NCI-H526 (cell line): ENCODE results near the gene ZNF302.
"Not testable (repeated sequence)": the region's sequence is repeated elsewhere in the genome, so short reads cannot be mapped to it uniquely, and the experiment has no call there.

Experiments used
- DNase-seq, 2 experiments: peaks; one replicate each; lab custom pipeline; 2025; lab: John Stamatoyannopoulos, UW

The ZNF302 gene

DNA sequence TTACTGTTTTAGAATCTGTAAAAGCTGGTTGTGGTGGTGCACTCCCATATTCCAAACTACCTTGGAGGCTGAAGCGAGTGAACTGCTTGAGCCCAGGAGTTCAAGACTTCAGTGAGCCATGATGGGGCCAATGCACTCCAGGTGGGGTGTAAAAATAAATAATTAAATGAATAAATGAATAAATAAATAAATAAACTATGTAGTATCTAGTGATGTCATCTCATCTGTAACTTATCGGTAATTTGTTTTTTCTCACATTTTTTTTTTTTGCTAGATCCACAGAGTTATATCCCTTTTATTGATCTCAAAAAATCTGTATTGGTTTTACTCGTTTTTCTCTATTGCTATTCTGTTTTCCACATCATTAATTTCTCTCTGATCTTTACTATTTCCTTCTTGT is 5.5 kb upstream of the ZNF302 start:
- DNase-seq, result no peak

DNA sequence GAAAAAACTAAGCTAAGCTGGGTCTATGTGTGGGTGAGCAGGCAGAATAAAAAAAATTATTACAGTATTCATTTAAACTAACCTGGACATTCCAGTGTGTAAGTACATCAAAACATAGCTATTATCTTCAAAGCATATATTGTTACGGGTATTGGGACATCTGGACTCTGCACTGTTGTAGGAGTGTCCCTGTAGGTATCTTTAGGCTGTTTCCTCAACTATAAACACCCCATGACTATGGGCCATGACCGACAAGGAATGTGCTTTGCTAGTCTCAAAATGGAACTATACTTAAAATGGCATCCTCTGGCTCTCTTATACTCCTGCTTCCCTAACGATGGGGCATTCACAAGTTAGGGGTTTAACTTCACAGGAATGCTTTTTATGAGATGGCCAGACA is 3.9 kb upstream of the ZNF302 start:
- no peak for DNase-seq

DNA sequence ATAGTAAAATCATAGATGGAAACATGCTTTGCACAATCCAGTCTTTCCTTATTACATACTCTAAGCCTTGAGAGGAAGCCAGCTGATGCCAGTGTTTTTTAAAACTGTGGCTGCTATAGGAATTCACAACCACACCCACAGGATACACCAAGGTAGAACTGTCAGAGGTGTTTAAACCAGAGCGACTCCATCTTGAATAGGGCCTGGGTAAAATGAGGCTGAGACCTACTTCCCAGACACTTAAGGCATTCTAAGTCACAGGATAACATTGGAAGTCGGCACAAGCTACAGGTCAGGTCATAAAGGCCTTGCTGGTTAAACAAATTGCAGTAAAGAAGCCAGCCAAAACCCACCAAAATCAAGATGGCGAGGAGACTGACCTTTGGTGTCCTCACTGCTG is 2.2 kb upstream of the ZNF302 start:
- no peak for DNase-seq

DNA sequence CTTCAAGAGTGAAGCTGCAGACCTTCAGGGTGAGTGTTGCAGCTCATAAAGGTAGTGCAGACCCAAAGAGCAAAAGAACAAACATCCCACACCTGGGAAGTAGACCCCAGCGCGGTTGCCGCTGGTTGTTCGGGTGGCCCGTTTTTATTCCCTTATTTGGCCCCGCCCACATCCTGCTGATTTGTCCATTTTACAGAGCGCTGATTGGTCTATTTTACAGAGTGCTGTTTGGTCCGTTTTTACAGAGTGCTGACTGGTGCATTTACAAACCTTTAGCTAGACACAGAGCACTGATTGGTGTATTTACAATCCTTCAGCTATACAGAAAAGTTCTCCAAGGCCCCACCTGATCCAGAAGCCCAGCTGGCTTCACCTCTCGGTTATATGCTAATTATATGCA is 1.6 kb upstream of the ZNF302 start:
- no peak for DNase-seq

DNA sequence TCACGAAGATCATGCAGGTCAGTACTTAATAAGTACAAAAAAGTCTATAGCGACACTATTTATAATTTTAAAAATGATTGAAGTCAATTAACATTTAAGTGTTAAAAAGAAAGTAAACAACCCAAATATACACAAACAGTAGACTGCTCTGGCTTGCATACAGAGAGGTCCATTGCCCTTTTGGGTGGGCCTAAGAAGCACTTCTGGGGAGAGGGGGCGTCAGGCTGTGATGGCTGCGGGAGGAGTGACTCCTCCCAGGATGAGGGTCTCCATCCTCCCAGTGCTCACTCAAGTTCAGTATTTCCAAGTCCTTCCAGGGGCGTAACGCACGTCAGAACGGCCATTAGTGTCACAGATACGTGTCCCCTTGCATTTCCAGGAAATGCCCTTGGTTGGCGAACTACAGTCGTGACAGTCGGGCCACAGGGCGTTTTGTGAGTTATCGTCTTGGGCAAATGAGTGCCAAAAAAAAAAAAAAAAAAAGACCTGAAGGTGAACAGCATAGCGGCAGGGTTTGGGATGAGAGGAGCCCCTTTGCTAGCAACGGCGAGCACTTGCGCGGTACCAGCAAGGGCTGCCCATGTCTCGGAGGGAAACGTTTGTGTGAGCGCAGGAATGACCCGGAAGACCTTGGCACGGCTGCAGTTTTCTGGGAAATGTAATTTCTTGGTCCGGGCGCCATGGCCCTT is 637 bp upstream of the ZNF302 start, which contains the start of gene SCGB2B2:
SCGB2B2 (minus strand) TSS at position 463 of the 689 bp plus-strand sequence. CDS start 82,596 bp downstream, outside the sequence.
- DNase-seq, result peak; percentile 94 to 98

DNA sequence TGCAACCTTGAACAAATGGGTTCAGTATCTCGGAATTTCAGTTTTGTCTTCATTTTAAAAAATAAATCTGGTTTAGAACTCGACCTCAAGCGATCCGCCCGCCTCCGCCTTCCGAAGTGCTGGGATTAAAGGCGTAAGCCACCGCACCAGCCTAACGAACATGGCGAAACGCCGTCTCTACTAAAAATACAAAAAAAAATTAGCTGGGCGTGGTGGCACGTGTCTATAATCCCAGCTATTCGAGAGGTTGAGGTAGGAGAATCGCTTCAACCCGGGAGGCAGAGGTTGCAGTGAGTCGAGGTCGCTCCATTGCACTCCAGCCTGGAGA is 571 bp downstream of the ZNF302 start:
- no peak for DNase-seq

DNA sequence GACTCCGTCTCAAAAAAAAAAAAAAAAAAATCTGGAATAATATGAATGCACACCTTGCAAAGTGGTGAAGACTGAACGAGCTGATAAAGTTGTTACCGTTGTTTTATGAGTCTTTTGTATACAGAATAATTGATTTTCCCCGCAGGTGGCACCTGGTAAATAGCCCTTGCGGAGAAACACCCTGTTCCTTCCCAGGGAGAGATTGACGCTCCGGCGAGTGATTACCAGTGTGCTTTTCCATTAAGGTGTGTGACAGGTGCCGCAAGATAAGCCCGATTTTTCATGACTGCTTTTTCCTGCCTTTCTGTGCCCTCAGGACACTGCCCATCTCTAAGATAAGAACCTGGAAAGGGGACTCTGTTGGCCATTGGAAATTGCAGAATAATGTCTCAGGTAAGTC is 943 bp downstream of the ZNF302 start:
- no peak for DNase-seq

DNA sequence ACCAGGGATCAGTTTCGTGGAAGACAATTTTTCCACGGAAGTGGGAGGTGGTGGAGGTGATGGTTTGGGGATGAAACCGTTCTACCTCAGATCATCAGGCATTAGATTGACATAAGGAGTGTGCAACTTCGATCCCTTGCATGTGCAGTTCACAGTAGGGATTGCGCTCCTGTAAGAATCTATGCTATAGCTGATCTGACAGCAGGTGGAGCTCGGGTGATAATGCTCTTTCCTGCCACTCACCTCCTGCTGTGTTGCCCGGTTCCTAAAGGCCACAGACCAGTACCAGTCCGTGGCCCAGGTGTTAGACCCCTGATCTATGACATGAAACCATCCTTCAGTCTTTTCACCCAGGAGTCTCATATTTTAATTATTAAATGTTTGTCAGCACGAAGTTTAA is 4.0 kb downstream of the ZNF302 start:
- DNase-seq, result no peak

DNA sequence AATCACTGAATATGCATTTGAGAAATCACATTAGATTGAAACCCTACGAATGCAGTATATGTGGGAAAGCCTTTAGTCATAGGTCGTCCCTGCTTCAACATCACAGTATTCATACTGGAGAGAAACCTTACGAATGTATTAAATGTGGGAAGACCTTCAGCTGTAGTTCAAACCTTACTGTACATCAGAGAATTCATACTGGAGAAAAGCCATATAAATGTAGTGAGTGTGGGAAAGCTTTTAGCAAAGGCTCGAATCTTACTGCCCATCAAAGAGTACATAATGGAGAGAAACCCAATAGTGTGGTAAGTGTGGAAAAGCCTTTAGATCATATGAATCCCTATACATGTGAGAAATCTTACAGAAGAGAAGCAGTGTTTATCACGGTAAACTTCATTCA is 7.8 kb downstream of the ZNF302 start:
- not testable (repeated sequence) for DNase-seq

DNA sequence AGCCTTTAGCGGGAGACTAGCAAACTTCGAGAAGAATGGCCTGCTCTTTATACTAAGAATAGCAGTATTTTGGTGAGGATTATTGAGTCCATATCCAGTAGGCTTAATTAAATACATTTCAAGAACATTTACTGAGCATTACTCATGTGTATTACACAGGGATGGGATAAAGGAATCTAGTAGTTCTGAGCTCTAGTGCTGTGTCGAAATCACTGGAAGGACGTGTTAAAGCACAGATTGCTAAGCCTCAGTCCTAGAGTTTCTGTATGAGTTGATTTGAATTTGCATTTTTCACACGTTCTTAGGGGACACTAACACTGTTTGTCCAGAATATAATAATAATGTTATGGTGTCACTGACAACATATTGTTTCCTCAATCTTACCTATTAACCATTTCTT is 9.0 kb downstream of the ZNF302 start:
- DNase-seq, result no peak

DNA sequence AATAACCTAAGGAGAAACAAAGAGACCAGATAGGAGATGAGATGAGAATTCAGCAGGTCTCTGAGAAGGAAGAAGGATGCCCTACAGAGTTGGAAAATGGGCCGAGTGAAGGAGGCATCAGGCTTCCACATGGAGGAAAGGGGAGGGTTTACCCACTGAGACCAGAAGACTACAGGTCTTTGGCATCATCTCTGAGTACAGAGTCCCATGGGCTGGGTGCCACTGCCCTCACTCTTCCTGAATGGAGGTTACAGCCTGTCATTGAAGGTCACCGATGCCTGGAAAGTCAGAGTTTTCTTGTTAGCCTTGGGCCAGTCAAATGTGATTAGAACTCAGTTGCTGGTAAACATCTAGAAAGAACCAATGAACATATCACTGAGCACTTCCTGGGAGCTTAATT is 9.9 kb downstream of the ZNF302 start:
- DNase-seq, result no peak

DNA sequence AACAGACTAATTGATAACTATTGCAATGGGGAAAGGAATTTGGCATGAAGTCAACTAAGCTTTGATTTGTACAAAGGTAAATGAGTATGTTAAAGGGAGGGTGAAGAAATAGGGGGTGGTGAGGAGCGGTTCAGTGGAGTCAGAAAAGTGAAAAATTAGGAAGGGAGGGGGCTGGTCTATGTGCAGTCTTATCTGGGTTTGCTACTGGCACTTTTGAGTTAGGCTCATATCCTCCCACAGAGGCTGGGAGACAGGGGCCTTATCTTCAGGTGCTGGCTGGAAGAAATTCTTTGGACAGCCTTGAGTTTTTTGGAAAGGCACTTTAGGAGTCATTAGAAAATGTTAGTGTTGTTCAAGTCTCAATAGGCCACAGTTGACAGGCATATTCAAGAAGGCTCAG is 11.1 kb downstream of the ZNF302 start:
- no peak for DNase-seq

DNA sequence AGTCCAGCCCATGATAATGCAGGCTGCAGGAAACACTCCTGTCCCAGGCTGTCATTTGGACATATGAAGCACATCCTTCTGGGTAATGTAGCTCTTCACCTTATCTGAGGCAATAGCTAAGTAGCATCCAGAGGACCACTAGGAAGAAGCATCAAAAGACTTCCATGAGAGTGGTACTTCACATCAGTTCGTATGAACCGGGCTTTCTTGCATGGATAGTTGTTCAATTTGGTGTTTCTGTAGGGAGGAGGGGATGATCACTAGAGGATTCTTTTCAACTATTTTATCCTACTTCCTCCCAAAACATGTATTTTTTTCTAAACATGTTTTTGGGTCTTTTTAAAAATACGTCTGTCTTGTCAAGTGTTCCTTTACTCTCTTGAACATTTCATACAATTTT is 12.9 kb downstream of the ZNF302 start:
- no peak for DNase-seq

DNA sequence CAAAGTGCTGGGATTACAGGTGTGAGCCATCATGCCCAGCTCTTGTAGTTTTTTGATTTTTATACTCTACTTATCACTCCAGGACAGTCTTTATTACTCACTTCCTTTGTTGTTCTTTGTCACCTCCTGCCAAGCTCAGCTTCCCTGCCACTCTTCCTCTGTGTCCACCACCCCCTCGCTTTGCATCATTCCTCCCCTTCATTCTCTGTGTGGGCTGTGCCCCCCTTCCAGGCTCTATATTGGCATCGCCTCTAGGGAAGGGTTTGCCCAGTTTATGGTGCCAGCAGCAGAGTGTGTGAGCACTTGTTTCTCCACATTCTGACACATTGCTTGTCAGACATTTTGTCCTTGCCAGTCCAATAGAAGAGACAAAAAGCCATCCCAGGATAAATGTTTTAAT is 15.1 kb downstream of the ZNF302 start:
- DNase-seq, result peak; percentile 66 to 75

DNA sequence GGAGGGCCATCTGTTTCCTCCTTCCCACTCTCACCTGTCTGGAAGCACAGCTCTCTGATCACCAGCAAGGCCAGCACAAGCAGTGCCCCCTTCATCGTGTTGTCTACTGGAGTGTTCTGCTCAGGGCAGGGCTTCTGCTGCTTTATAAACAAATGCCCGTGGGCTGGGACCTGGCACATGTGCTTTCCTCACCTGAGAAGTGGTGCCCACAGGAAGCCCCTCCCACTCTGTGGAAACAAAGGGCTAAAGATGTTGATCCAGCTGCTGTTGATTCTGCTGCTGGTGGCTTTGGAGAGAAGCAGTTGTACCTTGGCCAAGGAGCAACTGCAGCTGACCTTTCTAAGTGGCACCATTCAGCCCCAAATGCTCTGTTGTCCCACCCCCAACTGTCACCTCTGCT is 30.2 kb downstream of the ZNF302 start:
- no peak for DNase-seq

DNA sequence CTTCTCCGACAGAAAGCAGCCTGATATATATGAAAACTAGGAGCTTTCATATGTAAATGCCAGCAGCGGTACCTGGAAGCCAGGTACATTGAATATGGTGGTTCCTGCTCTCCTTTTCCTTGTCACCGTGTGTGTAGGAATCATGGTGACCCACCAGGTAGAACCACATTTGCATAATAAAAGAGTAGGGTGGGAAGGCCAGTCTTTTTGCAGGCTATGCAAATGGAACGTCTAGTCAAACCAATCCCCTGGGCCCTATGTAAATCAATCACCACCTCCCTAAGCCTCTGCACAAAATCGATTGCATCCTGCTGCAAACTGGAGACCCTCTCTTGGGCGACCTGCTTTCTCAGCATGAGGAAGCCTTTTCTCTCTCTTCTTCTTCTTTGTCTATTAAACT is 34.4 kb downstream of the ZNF302 start:
- DNase-seq, result peak; percentile 96 to 97

DNA sequence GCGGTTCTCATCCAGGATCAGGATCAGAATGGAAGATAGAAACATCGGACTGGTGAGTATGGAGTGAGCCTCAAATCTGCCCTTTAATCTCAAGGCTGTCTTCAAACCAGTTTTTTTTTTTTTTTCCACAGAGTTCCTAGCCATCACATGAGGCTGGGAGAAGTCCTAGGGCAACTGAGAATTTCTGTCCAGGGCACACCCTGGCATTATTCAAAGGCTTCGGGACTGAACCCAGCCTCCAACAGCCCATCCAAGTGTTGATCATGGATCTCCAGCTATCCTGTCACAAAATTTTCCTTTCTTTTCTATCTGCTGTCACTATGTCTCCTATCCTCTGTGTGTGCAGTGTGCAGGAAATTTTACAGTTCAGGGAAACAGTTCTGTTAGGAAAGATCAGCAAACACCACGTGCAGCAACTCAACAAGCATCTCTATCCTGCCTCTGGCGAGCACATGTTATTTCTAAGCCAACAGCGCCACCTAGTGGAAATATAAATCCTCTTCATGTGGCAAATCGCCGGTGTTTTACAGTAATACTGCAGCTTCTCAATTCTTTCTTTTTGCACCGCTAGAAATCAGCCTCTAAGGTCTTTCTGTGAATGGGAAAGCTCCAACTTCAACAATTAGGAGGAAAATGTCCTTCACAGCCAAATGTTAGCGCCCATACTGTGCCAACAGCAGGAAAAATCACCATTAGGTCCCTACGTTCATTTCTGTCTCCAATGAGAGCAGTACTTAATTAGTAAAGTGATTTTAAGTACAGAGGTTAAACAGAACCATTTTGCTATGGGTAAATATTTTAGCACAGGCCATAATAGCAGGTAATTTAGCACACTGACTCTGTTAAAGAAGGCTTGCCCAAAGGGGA is 35.1 kb downstream of the ZNF302 start:
- peak; percentile 92 to 97 for DNase-seq

DNA sequence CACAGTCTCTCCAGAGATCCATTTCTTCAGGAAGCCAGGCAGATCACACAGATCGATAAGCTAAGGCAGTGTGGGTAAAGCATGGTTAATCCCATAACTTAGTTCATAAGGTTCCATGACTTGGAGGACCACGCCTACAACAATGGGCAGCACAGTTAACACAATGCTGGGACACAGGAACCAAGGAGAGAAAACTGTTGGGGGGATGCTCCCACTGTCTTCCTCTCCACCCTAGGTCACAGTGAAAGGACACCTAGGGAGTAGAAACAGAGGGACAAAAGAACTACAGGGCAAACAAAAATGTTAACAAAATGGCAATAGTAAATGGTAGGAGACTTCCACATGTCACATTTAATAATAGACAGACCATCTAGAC is 35.8 kb downstream of the ZNF302 start:
- DNase-seq, result no peak

DNA sequence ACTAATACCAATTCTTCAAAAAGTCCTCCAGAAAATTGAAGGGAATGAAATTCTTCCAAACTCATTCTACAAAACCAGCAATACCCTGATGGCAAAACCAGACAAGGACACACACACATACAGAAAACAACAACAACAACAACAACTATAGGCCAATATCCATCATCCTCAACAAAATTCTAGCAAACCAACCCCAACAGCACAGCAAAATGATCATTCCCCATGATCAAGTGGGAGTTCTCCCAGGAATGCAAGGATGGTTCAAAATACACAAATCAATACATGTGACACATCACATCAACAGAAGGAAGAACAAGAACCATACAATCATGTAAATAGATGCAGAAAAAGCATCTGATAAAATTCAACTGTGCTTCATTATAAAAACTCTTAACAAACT is 37.9 kb downstream of the ZNF302 start:
- no peak for DNase-seq

DNA sequence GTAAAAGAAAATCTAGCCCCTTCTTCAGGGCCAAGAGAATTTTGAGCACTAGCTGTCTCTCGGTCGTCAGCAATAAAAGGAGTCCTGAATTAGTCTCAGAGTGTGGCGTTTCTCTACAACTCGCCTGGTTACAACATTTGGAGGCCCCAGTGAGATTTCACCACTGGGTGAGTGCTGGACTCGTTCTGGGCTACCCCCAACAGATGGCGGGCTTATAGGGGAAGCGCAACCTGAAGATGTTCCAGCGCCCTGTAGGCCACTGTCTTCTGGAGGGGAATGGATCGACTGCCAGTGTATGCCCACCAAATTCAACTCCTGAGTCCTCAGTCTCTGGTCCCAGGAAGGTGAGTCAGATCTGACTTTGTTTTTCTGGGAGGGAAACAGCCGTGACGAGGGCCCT is 44.9 kb downstream of the ZNF302 start:
- no peak for DNase-seq

DNA sequence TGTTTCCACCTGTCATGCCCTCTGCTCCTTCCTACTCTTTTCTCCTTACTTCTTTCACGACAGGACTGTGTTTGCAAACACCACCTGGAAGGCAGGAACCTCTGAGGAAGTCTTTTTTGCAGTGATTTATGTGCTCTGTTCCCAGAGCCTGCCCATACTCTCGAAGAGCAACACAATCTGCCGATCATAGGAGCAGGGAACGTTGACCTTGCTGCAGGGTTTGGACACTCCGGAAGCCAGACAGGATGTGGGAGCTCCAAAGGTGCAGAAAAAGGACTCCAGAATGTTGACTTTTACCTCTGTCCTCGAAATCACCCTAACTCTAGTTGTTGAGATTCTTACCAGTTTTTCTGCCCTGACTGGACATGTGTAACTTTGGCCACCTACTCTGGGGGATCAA is 47.9 kb downstream of the ZNF302 start:
- no peak for DNase-seq

DNA sequence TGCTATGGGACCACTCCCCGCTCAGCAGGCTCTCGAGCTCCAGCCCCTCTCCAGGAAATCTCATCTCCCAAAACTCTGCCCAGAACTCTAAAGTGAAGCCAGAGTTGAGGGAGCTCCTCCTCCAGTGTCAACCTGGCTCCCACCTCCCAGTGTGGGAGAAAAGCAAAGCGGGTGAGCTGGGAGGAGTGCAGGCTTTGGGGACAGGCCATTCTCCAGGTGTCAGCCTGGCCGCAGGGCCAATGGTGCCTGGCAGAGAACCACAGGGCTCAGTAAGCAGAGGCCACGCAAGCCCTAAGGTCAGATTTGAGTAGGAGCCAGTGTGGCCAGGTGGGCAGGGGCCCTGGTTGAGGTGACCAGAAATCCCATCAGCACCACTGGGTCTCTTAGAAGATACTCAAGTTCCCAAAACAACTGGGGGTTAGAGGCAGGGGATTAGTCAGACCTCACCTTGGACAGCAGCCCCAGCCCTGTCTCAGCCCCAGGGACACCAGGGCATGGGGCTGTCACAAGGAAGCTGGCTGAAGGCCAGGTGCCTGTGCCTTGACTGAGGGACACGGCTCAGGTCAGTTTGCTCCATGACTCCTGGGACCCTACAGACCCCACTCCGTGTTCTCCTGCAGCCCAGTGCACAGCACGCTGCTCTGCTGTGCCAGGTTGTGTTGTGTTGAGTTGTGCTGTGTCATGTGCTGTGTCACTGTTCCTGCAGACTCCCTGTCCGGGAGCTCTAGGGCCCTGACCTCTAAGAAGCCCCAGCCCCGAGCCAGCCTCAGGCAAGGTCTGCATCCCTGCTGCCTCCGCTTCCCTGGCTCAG is 53.7 kb downstream of the ZNF302 start:
- DNase-seq, result no peak

DNA sequence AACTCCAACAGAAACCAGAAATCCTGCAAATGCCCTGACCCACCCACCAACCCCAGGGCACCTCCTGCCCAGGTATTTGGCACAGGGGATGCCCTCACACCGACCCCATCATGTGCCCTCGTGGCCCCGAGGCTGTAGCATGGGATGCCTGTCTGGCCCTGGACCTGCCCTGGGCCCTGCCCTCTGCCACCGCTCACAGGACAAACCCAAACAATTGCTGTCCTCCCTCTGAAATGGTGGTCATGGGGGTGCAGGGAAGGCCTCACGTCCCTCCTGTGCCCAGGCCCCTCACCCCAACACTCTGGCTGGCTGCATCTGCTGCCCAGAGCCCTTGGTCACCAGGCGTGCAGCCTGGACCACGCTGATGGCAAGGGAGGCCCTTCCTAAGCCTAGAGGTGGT is 54.5 kb downstream of the ZNF302 start:
- no peak for DNase-seq
